Astrocyte of the cerebellum (primary cell): Measurements from ENCODE around the gene USP17L26.
"Not testable (repeated sequence)": the region's sequence is repeated elsewhere in the genome, so short reads cannot be mapped to it uniquely, and the experiment has no call there.

Experiments used
- DNase-seq: peaks from one replicate; pipeline ENCODE4 v3.0.0-alpha.2; 2011; ENCODE audit warnings: low read depth
- H3K4me3 ChIP-seq: 2 replicates; pipeline ENCODE4 v1.5.1; 2011; ENCODE audit warnings: mild to moderate bottlenecking, low read depth, low read length, moderate library complexity
- in situ Hi-C: cut with HindIII; loops from 2 replicates; pipeline ENCODE4 v1.10.0; 2017; ENCODE audit warnings: low sequenced_read_pairs
- TF ChIP-seq, protein P1 (sequence below): IDR thresholded peaks from 2 replicates; pipeline ENCODE4 v1.5.1; 2012; ENCODE audit warnings: low read length, low read depth, moderate library complexity, mild to moderate bottlenecking; ENCODE audit errors: missing control alignments

The USP17L26 gene, protein sequence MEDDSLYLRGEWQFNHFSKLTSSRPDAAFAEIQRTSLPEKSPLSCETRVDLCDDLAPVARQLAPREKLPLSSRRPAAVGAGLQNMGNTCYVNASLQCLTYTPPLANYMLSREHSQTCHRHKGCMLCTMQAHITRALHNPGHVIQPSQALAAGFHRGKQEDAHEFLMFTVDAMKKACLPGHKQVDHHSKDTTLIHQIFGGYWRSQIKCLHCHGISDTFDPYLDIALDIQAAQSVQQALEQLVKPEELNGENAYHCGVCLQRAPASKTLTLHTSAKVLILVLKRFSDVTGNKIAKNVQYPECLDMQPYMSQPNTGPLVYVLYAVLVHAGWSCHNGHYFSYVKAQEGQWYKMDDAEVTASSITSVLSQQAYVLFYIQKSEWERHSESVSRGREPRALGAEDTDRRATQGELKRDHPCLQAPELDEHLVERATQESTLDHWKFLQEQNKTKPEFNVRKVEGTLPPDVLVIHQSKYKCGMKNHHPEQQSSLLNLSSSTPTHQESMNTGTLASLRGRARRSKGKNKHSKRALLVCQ

GRCh38 chr4:9334358-9334757, at the start of gene USP17L26:
TSS of gene USP17L26 (plus strand) at chr4:9334658. CDS start at chr4:9334658, 0 bp downstream.
- H3K4me3 ChIP-seq, DNase-seq, in situ Hi-C loops: not testable (repeated sequence)

GRCh38 chr4:9324191-9324590, 10.3 kb upstream of the USP17L26 start:
- DNase-seq, in situ Hi-C loops: not testable (repeated sequence)

DNA sequence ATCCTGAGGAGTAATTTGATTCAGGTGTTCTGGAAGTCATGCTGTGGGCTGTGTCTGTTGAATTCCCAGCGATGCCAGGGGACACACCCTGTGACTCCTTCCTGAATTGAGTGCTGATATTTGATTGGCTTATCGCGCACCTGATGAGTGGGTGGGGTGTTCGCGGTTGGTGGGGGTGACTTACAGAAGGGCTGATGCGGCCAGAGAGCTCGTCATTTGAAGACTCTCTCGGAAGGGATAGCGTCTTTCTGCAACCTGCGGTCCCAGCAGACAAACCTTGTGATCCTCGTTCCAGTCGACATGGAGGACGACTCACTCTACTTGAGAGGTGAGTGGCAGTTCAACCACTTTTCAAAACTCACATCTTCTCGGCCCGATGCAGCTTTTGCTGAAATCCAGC, 9.6 kb upstream of the USP17L26 start, which contains the start of gene USP17L24:
Gene USP17L24 (plus strand): TSS at position 301 of the 400 bp plus-strand sequence. CDS start 0 bp downstream, at position 301.
- in situ Hi-C loops, H3K4me3 ChIP-seq, DNase-seq: not testable (repeated sequence)

More at GRCh38 chr4:9324191-9324590, 10.3 kb upstream of the USP17L26 start:
- not testable (repeated sequence) for H3K4me3 ChIP-seq

DNA sequence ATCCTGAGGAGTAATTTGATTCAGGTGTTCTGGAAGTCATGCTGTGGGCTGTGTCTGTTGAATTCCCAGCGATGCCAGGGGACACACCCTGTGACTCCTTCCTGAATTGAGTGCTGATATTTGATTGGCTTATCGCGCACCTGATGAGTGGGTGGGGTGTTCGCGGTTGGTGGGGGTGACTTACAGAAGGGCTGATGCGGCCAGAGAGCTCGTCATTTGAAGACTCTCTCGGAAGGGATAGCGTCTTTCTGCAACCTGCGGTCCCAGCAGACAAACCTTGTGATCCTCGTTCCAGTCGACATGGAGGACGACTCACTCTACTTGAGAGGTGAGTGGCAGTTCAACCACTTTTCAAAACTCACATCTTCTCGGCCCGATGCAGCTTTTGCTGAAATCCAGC, 4.8 kb upstream of the USP17L26 start, which contains the start of gene USP17L25:
Gene USP17L25 (plus strand): TSS at position 301 of the 400 bp plus-strand sequence. CDS start 0 bp downstream, at position 301.
- DNase-seq, in situ Hi-C loops, H3K4me3 ChIP-seq: not testable (repeated sequence)

GRCh38 chr4:9339103-9339502, 4.6 kb downstream of the USP17L26 start, which contains the start of gene USP17L5:
TSS of gene USP17L5 (plus strand) at chr4:9339403. CDS start at chr4:9339403, 0 bp downstream.
- DNase-seq, in situ Hi-C loops, H3K4me3 ChIP-seq: not testable (repeated sequence)

DNA sequence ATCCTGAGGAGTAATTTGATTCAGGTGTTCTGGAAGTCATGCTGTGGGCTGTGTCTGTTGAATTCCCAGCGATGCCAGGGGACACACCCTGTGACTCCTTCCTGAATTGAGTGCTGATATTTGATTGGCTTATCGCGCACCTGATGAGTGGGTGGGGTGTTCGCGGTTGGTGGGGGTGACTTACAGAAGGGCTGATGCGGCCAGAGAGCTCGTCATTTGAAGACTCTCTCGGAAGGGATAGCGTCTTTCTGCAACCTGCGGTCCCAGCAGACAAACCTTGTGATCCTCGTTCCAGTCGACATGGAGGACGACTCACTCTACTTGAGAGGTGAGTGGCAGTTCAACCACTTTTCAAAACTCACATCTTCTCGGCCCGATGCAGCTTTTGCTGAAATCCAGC, 9.4 kb downstream of the USP17L26 start, which contains the start of gene USP17L27:
Gene USP17L27 (plus strand): TSS at position 301 of the 400 bp plus-strand sequence. CDS start 0 bp downstream, at position 301.
- in situ Hi-C loops, H3K4me3 ChIP-seq, DNase-seq: not testable (repeated sequence)

DNA sequence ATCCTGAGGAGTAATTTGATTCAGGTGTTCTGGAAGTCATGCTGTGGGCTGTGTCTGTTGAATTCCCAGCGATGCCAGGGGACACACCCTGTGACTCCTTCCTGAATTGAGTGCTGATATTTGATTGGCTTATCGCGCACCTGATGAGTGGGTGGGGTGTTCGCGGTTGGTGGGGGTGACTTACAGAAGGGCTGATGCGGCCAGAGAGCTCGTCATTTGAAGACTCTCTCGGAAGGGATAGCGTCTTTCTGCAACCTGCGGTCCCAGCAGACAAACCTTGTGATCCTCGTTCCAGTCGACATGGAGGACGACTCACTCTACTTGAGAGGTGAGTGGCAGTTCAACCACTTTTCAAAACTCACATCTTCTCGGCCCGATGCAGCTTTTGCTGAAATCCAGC, 14.1 kb downstream of the USP17L26 start, which contains the start of gene USP17L28:
Gene USP17L28 (plus strand): TSS at position 301 of the 400 bp plus-strand sequence. CDS start 0 bp downstream, at position 301.
- DNase-seq, H3K4me3 ChIP-seq, in situ Hi-C loops: not testable (repeated sequence)

DNA sequence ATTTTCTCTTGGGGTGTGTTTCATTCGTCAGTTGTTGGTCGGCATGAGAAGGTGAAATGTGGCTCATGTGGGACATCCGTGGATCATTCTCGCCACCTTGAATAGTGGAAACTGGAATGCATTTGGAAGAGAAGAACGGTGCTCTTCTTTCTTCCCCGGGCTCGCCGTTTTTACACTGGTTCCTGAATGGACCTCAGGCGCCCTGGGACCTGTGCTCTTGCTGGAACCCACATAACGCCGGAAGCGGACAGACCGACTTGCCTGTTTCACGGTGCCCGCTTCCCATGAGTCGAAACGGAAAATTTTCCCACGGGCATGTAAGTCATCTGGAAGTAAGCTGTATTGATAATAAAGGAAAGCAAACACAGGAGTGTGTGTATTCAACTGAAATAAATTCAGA, 16.4 kb downstream of the USP17L26 start:
- in situ Hi-C loops, DNase-seq, H3K4me3 ChIP-seq: not testable (repeated sequence)

GRCh38 chr4:9353338-9353737, 18.9 kb downstream of the USP17L26 start, which contains the start of gene USP17L29:
TSS of gene USP17L29 (plus strand) at chr4:9353638. CDS start at chr4:9353638, 0 bp downstream.
- in situ Hi-C loops, DNase-seq, H3K4me3 ChIP-seq: not testable (repeated sequence)

GRCh38 chr4:9362829-9363228, 28.4 kb downstream of the USP17L26 start, which contains the start of gene USP17L30:
TSS of gene USP17L30 (plus strand) at chr4:9363129. CDS start at chr4:9363129, 0 bp downstream.
- in situ Hi-C loops, H3K4me3 ChIP-seq, DNase-seq: not testable (repeated sequence)

DNA sequence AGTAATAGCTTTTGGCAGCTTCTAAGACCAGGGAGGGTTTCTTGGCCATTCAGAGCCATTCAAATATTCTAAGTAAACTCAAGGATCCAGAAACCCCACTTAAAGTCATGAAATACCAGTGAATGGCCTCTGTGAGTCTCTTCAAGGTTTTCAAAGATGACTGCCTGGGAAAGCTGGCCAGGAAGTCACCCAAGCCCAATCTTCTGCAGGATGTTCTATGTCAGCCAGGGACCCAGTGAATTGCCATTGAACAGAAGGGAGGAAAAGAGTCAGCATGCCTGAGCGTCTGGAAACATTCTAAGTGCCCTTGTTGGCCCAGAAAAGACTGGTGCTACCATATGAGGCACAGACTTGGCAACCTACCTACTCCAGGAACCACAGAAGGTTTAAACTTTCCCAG, 45.4 kb downstream of the USP17L26 start:
- DNase-seq, H3K4me3 ChIP-seq, in situ Hi-C loops: not testable (repeated sequence)

DNA sequence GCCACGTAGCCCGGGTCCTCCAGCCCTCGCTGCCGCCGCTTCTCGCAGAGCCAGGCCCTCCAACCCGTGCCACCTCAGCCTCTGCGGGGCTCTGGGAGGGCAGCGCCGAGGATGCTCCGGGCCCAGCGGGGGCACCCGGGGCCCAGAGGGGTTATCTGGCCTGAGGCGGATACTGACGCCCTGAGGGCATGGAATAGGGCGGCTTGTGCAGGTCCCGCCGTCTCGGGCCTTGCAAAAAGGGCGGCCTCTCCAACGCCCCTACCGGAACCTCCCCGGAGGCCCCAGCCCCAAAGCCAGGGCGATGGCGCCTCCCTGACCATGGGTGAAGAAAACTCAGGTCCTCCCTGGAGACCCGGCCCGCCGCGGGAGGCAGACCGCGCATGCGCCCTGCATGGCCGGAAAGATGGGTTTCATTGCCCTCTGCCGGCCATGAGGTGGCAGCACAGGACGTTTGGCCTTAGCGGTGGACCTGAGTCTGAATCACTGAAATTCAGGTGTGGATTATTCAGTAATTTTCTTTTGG, 46.6 kb downstream of the USP17L26 start:
- H3K4me3 ChIP-seq: peak overlapping the region; percentile 24
- in situ Hi-C loops, DNase-seq: not testable (repeated sequence)
- TF ChIP-seq, protein P1, sequence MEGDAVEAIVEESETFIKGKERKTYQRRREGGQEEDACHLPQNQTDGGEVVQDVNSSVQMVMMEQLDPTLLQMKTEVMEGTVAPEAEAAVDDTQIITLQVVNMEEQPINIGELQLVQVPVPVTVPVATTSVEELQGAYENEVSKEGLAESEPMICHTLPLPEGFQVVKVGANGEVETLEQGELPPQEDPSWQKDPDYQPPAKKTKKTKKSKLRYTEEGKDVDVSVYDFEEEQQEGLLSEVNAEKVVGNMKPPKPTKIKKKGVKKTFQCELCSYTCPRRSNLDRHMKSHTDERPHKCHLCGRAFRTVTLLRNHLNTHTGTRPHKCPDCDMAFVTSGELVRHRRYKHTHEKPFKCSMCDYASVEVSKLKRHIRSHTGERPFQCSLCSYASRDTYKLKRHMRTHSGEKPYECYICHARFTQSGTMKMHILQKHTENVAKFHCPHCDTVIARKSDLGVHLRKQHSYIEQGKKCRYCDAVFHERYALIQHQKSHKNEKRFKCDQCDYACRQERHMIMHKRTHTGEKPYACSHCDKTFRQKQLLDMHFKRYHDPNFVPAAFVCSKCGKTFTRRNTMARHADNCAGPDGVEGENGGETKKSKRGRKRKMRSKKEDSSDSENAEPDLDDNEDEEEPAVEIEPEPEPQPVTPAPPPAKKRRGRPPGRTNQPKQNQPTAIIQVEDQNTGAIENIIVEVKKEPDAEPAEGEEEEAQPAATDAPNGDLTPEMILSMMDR: peak; percentile 6
